GM23338 (cell line): ENCODE measurements around the gene SETD1A. TPM values are rescaled to one million over a fixed set of nuclear protein-coding genes. Genes with fewer than 3 reads are reported as not detected.

Experiments
- ATAC-seq: fragments of 200-7000 bp; cut with Tn5 transposase; 3 replicates; pipeline ENCODE4 v1.9.1; 2020
- DNase-seq: peaks from one replicate; pipeline ENCODE4 v3.0.0-alpha.2; 2015; ENCODE audit warnings: low spot score
- H2AFZ ChIP-seq: fragments of 200-600 bp; sonication (generic); 2 replicates; pipeline ENCODE4 v1.8.0; 2016; ENCODE audit warnings: antibody characterized with exemption, mild to moderate bottlenecking, moderate library complexity
- H3F3A ChIP-seq: fragments of 200-600 bp; sonication (generic); replicated peaks from 2 replicates; pipeline ENCODE4 v1.8.0; 2017; ENCODE audit warnings: antibody characterized with exemption, mixed run types, low read depth
- H3K27ac ChIP-seq: fragments of 200-600 bp; sonication (generic); 2 replicates; pipeline ENCODE4 v1.6.1; 2016; ENCODE audit warnings: low read depth
- H3K27me3 ChIP-seq: fragments of 200-600 bp; sonication (generic); 2 replicates; pipeline ENCODE4 v1.8.0; 2016; ENCODE audit warnings: mild to moderate bottlenecking, mixed run types, moderate library complexity; ENCODE audit not compliant: insufficient read depth
- H3K36me3 ChIP-seq: fragments of 200-600 bp; sonication (generic); 2 replicates; pipeline ENCODE4 v1.8.0; 2016; ENCODE audit warnings: mild to moderate bottlenecking; ENCODE audit not compliant: insufficient read depth
- H3K4me1 ChIP-seq: fragments of 200-600 bp; sonication (generic); 2 replicates; pipeline ENCODE4 v1.8.0; 2016; ENCODE audit warnings: mild to moderate bottlenecking, moderate library complexity; ENCODE audit not compliant: insufficient read depth
- H3K4me2 ChIP-seq: fragments of 200-600 bp; sonication (generic); 2 replicates; pipeline ENCODE4 v1.7.1; 2017; ENCODE audit warnings: mixed run types
- H3K4me3 ChIP-seq: fragments of 200-600 bp; sonication (generic); 2 replicates; pipeline ENCODE4 v1.6.1; 2016; ENCODE audit warnings: mixed run types
- H3K79me2 ChIP-seq: fragments of 200-600 bp; sonication (generic); replicated peaks from 2 replicates; pipeline ENCODE4 v1.8.0; 2017; ENCODE audit warnings: mild to moderate bottlenecking; ENCODE audit not compliant: insufficient read depth
- H3K9me2 ChIP-seq: fragments of 200-600 bp; sonication (generic); 2 replicates; pipeline ENCODE4 v1.8.0; 2017; ENCODE audit not compliant: insufficient read depth
- H4K20me1 ChIP-seq: fragments of 200-600 bp; sonication (generic); replicated peaks from 2 replicates; pipeline ENCODE4 v1.8.0; 2017; ENCODE audit warnings: mild to moderate bottlenecking; ENCODE audit not compliant: insufficient read depth
- H3K27ac Mint-ChIP-seq: 2 replicates; pipeline ENCODE4 v1.8.0; 2020; ENCODE audit warnings: inconsistent platforms, mild to moderate bottlenecking, moderate library complexity, mixed read lengths
- H3K27me3 Mint-ChIP-seq: 3 replicates; pipeline ENCODE4 v1.8.0; 2022; ENCODE audit warnings: low read depth, mild to moderate bottlenecking, moderate library complexity, mixed read lengths, inconsistent platforms; ENCODE audit not compliant: insufficient read depth, poor library complexity
- H3K36me3 Mint-ChIP-seq: 3 replicates; pipeline ENCODE4 v1.8.0; 2021; ENCODE audit warnings: low read depth, mild to moderate bottlenecking, inconsistent platforms, moderate library complexity, mixed read lengths
- H3K4me1 Mint-ChIP-seq: 3 replicates; pipeline ENCODE4 v1.8.0; 2020; ENCODE audit warnings: mild to moderate bottlenecking, inconsistent platforms, mixed read lengths
- H3K4me3 Mint-ChIP-seq: 3 replicates; pipeline ENCODE4 v1.8.0; 2021; ENCODE audit warnings: moderate library complexity, mild to moderate bottlenecking, inconsistent platforms, mixed read lengths
- H3K9me3 Mint-ChIP-seq: 3 replicates; pipeline ENCODE4 v1.8.0; 2020; ENCODE audit warnings: moderate library complexity, mild to moderate bottlenecking, inconsistent platforms, mixed read lengths
- CREB1 ChIP-seq: fragments of 250-450 bp; sonication (Bioruptor Pico); IDR thresholded peaks from 2 replicates; pipeline ENCODE4 v1.5.0; 2020; ENCODE audit warnings: low read depth, mild to moderate bottlenecking, moderate library complexity
- EZH2 ChIP-seq: fragments of 200-600 bp; sonication (generic); IDR thresholded peaks from one replicate; pipeline ENCODE4 v1.8.0; 2017; ENCODE audit warnings: antibody characterized with exemption, mild to moderate bottlenecking, low read depth; ENCODE audit not compliant: unreplicated experiment
- EZH2phosphoT487 ChIP-seq: fragments of 200-600 bp; sonication (generic); IDR thresholded peaks from one replicate; pipeline ENCODE4 v1.8.1; 2018; ENCODE audit warnings: antibody characterized with exemption; ENCODE audit not compliant: unreplicated experiment
- JUNB ChIP-seq: IDR thresholded peaks from one replicate; pipeline ENCODE4 v1.6.1; 2016; ENCODE audit warnings: antibody characterized with exemption; ENCODE audit not compliant: unreplicated experiment
- NANOG ChIP-seq: IDR thresholded peaks from 2 replicates; pipeline ENCODE4 v1.6.1; 2016; ENCODE audit warnings: antibody characterized with exemption, borderline replicate concordance
- POLR2AphosphoS5 ChIP-seq: IDR thresholded peaks from 2 replicates; pipeline ENCODE4 v1.6.1; 2016; ENCODE audit warnings: antibody characterized with exemption, low read depth
- STAT1 ChIP-seq: IDR thresholded peaks from one replicate; pipeline ENCODE4 v1.6.1; 2016; ENCODE audit warnings: antibody characterized with exemption; ENCODE audit not compliant: unreplicated experiment
- ZNF114 ChIP-seq: fragments of 250-450 bp; sonication (Bioruptor Pico); IDR thresholded peaks from 2 replicates; pipeline ENCODE4 v1.5.0; 2020; ENCODE audit warnings: mild to moderate bottlenecking, moderate library complexity
- ZNF331 ChIP-seq: fragments of 250-450 bp; sonication (Bioruptor Pico); IDR thresholded peaks from 2 replicates; pipeline ENCODE4 v1.5.0; 2020; ENCODE audit warnings: low read depth, mild to moderate bottlenecking, moderate library complexity
- polyA plus RNA-seq: library from polyadenylated mRNA; unstranded; fragments of >200 nt; fragmentation: Nextera tagmentation; extraction: Ambion mirVana; gene quantifications from 2 replicates; pipeline ENCODE4 v1.2.1, GENCODE V29; 2016
- total RNA-seq: library from RNA; depleted of rRNA; stranded (reverse); fragments of >200 nt; shearing (Covaris generic); gene quantifications from 2 replicates; pipeline ENCODE4 v1.2.3, GENCODE V29; 2014
- TF ChIP-seq, protein P1 (sequence below): IDR thresholded peaks from one replicate; pipeline ENCODE4 v1.6.1; 2018; ENCODE audit warnings: antibody characterized with exemption; ENCODE audit not compliant: unreplicated experiment
- TF ChIP-seq, protein P2 (sequence below): IDR thresholded peaks from 2 replicates; pipeline ENCODE4 v1.6.1; 2016; ENCODE audit warnings: antibody characterized with exemption
- TF ChIP-seq, protein P3 (sequence below): fragments of 250-450 bp; sonication (Bioruptor Pico); IDR thresholded peaks from 2 replicates; pipeline ENCODE4 v1.5.0; 2020; ENCODE audit warnings: mild to moderate bottlenecking, moderate library complexity
- TF ChIP-seq, protein P4 (sequence below), 2 experiments: fragments of 200-600 bp in 1 of 2; sonication (generic) in 1 of 2; conservative IDR thresholded peaks; 2 replicates each; pipeline versions ENCODE4 v1.5.1 to v1.6.1; 2016 to 2017; ENCODE audit warnings: antibody characterized with exemption in 2 of 2, low read depth in 2 of 2, mild to moderate bottlenecking in 2 of 2, moderate library complexity in 1 of 2

SETD1A gene
- total and polyA plus RNA-seq, 2 experiments from 2014 or later = 10.8 to 21.9 TPM

DNA sequence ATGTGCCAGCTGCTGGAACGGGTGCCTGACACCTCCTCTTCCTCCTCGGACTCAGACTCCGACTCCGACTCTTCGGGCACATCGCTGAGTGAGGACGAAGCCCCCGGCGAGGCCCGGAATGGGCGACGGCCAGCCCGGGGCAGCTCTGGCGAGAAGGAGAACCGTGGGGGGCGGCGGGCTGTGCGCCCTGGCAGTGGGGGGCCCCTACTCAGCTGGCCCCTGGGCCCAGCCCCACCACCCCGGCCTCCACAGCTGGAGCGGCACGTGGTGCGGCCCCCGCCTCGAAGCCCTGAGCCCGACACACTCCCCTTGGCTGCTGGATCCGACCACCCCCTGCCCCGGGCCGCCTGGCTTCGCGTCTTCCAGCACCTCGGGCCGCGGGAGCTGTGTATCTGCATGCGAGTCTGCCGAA lies 27.4 kb upstream of the SETD1A start:
- H3K4me3 Mint-ChIP-seq = no peak overlapping the region
- DNase-seq (no peak), ATAC-seq (no peak)
- H3K4me1 Mint-ChIP-seq = peaks cover 12% of the 10 kb centered on the region
- peaks cover 50% of the 10 kb centered on the region for H3K36me3 Mint-ChIP-seq
- TF ChIP-seq STAT1 (no peak), NANOG (no peak), EZH2phosphoT487 (no peak), JUNB (no peak), EZH2 (no peak), ZNF114 (CRISPR knock-in tag) (no peak), POLR2AphosphoS5 (no peak), ZNF331 (CRISPR knock-in tag) (no peak), CREB1 (CRISPR knock-in tag) (no peak)
- TF ChIP-seq, protein P1, sequence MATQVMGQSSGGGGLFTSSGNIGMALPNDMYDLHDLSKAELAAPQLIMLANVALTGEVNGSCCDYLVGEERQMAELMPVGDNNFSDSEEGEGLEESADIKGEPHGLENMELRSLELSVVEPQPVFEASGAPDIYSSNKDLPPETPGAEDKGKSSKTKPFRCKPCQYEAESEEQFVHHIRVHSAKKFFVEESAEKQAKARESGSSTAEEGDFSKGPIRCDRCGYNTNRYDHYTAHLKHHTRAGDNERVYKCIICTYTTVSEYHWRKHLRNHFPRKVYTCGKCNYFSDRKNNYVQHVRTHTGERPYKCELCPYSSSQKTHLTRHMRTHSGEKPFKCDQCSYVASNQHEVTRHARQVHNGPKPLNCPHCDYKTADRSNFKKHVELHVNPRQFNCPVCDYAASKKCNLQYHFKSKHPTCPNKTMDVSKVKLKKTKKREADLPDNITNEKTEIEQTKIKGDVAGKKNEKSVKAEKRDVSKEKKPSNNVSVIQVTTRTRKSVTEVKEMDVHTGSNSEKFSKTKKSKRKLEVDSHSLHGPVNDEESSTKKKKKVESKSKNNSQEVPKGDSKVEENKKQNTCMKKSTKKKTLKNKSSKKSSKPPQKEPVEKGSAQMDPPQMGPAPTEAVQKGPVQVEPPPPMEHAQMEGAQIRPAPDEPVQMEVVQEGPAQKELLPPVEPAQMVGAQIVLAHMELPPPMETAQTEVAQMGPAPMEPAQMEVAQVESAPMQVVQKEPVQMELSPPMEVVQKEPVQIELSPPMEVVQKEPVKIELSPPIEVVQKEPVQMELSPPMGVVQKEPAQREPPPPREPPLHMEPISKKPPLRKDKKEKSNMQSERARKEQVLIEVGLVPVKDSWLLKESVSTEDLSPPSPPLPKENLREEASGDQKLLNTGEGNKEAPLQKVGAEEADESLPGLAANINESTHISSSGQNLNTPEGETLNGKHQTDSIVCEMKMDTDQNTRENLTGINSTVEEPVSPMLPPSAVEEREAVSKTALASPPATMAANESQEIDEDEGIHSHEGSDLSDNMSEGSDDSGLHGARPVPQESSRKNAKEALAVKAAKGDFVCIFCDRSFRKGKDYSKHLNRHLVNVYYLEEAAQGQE = no peak
- TF ChIP-seq, protein P2, sequence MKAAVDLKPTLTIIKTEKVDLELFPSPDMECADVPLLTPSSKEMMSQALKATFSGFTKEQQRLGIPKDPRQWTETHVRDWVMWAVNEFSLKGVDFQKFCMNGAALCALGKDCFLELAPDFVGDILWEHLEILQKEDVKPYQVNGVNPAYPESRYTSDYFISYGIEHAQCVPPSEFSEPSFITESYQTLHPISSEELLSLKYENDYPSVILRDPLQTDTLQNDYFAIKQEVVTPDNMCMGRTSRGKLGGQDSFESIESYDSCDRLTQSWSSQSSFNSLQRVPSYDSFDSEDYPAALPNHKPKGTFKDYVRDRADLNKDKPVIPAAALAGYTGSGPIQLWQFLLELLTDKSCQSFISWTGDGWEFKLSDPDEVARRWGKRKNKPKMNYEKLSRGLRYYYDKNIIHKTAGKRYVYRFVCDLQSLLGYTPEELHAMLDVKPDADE = no peak
- TF ChIP-seq, protein P3, sequence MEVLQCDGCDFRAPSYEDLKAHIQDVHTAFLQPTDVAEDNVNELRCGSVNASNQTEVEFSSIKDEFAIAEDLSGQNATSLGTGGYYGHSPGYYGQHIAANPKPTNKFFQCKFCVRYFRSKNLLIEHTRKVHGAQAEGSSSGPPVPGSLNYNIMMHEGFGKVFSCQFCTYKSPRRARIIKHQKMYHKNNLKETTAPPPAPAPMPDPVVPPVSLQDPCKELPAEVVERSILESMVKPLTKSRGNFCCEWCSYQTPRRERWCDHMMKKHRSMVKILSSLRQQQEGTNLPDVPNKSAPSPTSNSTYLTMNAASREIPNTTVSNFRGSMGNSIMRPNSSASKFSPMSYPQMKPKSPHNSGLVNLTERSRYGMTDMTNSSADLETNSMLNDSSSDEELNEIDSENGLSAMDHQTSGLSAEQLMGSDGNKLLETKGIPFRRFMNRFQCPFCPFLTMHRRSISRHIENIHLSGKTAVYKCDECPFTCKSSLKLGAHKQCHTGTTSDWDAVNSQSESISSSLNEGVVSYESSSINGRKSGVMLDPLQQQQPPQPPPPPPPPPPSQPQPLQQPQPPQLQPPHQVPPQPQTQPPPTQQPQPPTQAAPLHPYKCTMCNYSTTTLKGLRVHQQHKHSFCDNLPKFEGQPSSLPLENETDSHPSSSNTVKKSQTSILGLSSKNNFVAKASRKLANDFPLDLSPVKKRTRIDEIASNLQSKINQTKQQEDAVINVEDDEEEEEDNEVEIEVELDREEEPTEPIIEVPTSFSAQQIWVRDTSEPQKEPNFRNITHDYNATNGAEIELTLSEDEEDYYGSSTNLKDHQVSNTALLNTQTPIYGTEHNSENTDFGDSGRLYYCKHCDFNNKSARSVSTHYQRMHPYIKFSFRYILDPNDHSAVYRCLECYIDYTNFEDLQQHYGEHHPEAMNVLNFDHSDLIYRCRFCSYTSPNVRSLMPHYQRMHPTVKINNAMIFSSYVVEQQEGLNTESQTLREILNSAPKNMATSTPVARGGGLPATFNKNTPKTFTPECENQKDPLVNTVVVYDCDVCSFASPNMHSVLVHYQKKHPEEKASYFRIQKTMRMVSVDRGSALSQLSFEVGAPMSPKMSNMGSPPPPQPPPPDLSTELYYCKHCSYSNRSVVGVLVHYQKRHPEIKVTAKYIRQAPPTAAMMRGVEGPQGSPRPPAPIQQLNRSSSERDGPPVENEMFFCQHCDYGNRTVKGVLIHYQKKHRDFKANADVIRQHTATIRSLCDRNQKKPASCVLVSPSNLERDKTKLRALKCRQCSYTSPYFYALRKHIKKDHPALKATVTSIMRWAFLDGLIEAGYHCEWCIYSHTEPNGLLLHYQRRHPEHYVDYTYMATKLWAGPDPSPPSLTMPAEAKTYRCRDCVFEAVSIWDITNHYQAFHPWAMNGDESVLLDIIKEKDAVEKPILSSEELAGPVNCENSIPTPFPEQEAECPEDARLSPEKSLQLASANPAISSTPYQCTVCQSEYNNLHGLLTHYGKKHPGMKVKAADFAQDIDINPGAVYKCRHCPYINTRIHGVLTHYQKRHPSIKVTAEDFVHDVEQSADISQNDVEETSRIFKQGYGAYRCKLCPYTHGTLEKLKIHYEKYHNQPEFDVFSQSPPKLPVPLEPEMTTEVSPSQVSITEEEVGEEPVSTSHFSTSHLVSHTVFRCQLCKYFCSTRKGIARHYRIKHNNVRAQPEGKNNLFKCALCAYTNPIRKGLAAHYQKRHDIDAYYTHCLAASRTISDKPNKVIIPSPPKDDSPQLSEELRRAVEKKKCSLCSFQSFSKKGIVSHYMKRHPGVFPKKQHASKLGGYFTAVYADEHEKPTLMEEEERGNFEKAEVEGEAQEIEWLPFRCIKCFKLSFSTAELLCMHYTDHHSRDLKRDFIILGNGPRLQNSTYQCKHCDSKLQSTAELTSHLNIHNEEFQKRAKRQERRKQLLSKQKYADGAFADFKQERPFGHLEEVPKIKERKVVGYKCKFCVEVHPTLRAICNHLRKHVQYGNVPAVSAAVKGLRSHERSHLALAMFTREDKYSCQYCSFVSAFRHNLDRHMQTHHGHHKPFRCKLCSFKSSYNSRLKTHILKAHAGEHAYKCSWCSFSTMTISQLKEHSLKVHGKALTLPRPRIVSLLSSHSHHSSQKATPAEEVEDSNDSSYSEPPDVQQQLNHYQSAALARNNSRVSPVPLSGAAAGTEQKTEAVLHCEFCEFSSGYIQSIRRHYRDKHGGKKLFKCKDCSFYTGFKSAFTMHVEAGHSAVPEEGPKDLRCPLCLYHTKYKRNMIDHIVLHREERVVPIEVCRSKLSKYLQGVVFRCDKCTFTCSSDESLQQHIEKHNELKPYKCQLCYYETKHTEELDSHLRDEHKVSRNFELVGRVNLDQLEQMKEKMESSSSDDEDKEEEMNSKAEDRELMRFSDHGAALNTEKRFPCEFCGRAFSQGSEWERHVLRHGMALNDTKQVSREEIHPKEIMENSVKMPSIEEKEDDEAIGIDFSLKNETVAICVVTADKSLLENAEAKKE (CRISPR knock-in tag) = no peak
- TF ChIP-seq, protein P4, sequence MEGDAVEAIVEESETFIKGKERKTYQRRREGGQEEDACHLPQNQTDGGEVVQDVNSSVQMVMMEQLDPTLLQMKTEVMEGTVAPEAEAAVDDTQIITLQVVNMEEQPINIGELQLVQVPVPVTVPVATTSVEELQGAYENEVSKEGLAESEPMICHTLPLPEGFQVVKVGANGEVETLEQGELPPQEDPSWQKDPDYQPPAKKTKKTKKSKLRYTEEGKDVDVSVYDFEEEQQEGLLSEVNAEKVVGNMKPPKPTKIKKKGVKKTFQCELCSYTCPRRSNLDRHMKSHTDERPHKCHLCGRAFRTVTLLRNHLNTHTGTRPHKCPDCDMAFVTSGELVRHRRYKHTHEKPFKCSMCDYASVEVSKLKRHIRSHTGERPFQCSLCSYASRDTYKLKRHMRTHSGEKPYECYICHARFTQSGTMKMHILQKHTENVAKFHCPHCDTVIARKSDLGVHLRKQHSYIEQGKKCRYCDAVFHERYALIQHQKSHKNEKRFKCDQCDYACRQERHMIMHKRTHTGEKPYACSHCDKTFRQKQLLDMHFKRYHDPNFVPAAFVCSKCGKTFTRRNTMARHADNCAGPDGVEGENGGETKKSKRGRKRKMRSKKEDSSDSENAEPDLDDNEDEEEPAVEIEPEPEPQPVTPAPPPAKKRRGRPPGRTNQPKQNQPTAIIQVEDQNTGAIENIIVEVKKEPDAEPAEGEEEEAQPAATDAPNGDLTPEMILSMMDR (conservative IDR thresholded peaks at IDR 0.05; ENCODE audit: low read depth in 2 of 2) = no peak
- Histone ChIP-seq H3K4me2 (no peak overlapping the region), H4K20me1 (peaks cover 6% of the 10 kb centered on the region; the same call in 1 of the 2 replicates), H3K27me3 (no peaks in the 10 kb centered on the region), H3K9me2 (no peaks in the 10 kb centered on the region), H3F3A (peaks cover 5% of the 10 kb centered on the region; the same call in 1 of the 2 replicates), H3K4me3 (no peak overlapping the region), H3K4me1 (peaks cover 4% of the 10 kb centered on the region; the same call in 1 of the 2 replicates), H3K79me2 (peaks cover 9% of the 10 kb centered on the region), H3K36me3 (peaks cover 34% of the 10 kb centered on the region), H2AFZ (no peak overlapping the region), H3K27ac (no peak overlapping the region)
- no peak overlapping the region for H3K27ac Mint-ChIP-seq
- no peaks in the 10 kb centered on the region for H3K9me3 Mint-ChIP-seq
- H3K27me3 Mint-ChIP-seq = no peaks in the 10 kb centered on the region
